ENCODE measurements around the gene PTBP1. TPM values are rescaled to one million over a fixed set of nuclear protein-coding genes. Genes with fewer than 3 reads are reported as not detected.

The PTBP1 gene
- total RNA-seq, 2 experiments from 2014 or later, result 246 to 252 TPM

- no peak for ATAC-seq (ENCODE audit: poor library complexity)
- DNase-seq, result no peak
- Mint-ChIP-seq H3K4me1 (ENCODE audit: low read depth) (peaks cover 4% of the 10 kb centered on the region), H3K4me3 (no peak overlapping the region), H3K36me3 (ENCODE audit: low read depth) (no peaks in the 10 kb centered on the region), H3K9me3 (no peaks in the 10 kb centered on the region), H3K27me3 (peaks cover 9% of the 10 kb centered on the region), H3K27ac (no peak overlapping the region)
- TF ChIP-seq CTCF (IDR thresholded peaks at IDR 0.05), result no peak
- no peaks in the 10 kb centered on the region for H3K4me1 ChIP-seq (ENCODE audit: insufficient read depth, low read length)
- no peaks in the 10 kb centered on the region for H3K9me3 ChIP-seq (ENCODE audit: control insufficient read depth in 1 of 2, insufficient read depth in 1 of 2, low read length in 2 of 2)
- peaks cover 0 to 3% of the 10 kb centered on the region in 2 experiments for H3K27me3 ChIP-seq (ENCODE audit: control insufficient read depth in 1 of 2, insufficient read depth in 2 of 2, low read length in 2 of 2)
- POLR2A ChIA-PET, result no interaction called here
- CTCF ChIA-PET, result no interaction called here
- intact Hi-C loops (cut with DNase I, micrococcal nuclease), result no loop called here
- no peak overlapping the region for H3K27ac ChIP-seq (ENCODE audit: low read depth in 1 of 2, low read length in 2 of 2)
- no peak overlapping the region for H3K4me3 ChIP-seq (ENCODE audit: low read length)
- H3K36me3 ChIP-seq (ENCODE audit: insufficient read depth, low read length), result no peaks in the 10 kb centered on the region
Measured at GRCh38 chr19:768424-768823, 28.8 kb upstream of the PTBP1 start.

- no peak for TF ChIP-seq CTCF (IDR thresholded peaks at IDR 0.05)
- ChIA-PET POLR2A (no interaction called here), CTCF (interaction anchor here (0.6 to 1.4 kb wide), 7 partner anchors 14 to 430 kb away, joined by 3 to 5 read pairs (median 3); no protein-coding TSS in a partner anchor)
- DNase-seq (peak in 1 of 14 experiments; percentile 27), ATAC-seq (ENCODE audit: poor library complexity) (no peak)
- no peaks in the 10 kb centered on the region for H3K9me3 ChIP-seq (ENCODE audit: control insufficient read depth in 1 of 2, insufficient read depth in 1 of 2, low read length in 2 of 2)
- H3K4me1 ChIP-seq (ENCODE audit: insufficient read depth, low read length), result no peaks in the 10 kb centered on the region
- no peak overlapping the region for H3K4me3 ChIP-seq (ENCODE audit: low read length)
- H3K27ac ChIP-seq (ENCODE audit: low read depth in 1 of 2, low read length in 2 of 2), result no peak overlapping the region
- no peaks in the 10 kb centered on the region for H3K27me3 ChIP-seq (ENCODE audit: control insufficient read depth in 1 of 2, insufficient read depth in 2 of 2, low read length in 2 of 2)
- H3K27ac Mint-ChIP-seq, result no peak overlapping the region
- no peaks in the 10 kb centered on the region for H3K36me3 Mint-ChIP-seq (ENCODE audit: low read depth)
- no peaks in the 10 kb centered on the region for H3K9me3 Mint-ChIP-seq
- H3K4me3 Mint-ChIP-seq, result no peak overlapping the region
- H3K4me1 Mint-ChIP-seq (ENCODE audit: low read depth), result peaks cover 4% of the 10 kb centered on the region
- peaks cover 9% of the 10 kb centered on the region for H3K27me3 Mint-ChIP-seq
- no peaks in the 10 kb centered on the region for H3K36me3 ChIP-seq (ENCODE audit: insufficient read depth, low read length)
- intact Hi-C loops (cut with DNase I, micrococcal nuclease), result loop anchor here (1.0 to 5.0 kb wide), 7 partner anchors 88 to 232 kb away; no protein-coding TSS in a partner anchor
Measured at GRCh38 chr19:769616-770015, 27.6 kb upstream of the PTBP1 start.

GRCh38 chr19:771332-771785, 25.9 kb upstream of the PTBP1 start:
- no peaks in the 10 kb centered on the region for H3K4me1 ChIP-seq (ENCODE audit: insufficient read depth, low read length)
- H3K4me3 Mint-ChIP-seq, result no peak overlapping the region
- DNase-seq (peak in 5 of 14 experiments; percentile 13 to 69 (median 31)), ATAC-seq (ENCODE audit: poor library complexity) (peak; percentile 56)
- ChIA-PET CTCF (no interaction called here), POLR2A (no interaction called here)
- no peak overlapping the region for H3K27ac Mint-ChIP-seq
- no peaks in the 10 kb centered on the region for H3K9me3 Mint-ChIP-seq
- H3K4me1 Mint-ChIP-seq (ENCODE audit: low read depth), result peaks cover 4% of the 10 kb centered on the region
- no peaks in the 10 kb centered on the region for H3K36me3 ChIP-seq (ENCODE audit: insufficient read depth, low read length)
- no peak overlapping the region for H3K4me3 ChIP-seq (ENCODE audit: low read length)
- H3K36me3 Mint-ChIP-seq (ENCODE audit: low read depth), result no peaks in the 10 kb centered on the region
- H3K27ac ChIP-seq (ENCODE audit: low read depth in 1 of 2, low read length in 2 of 2), result no peak overlapping the region
- H3K27me3 Mint-ChIP-seq, result peaks cover 9% of the 10 kb centered on the region
- H3K9me3 ChIP-seq (ENCODE audit: control insufficient read depth in 1 of 2, insufficient read depth in 1 of 2, low read length in 2 of 2), result no peaks in the 10 kb centered on the region
- no peaks in the 10 kb centered on the region for H3K27me3 ChIP-seq (ENCODE audit: control insufficient read depth in 1 of 2, insufficient read depth in 2 of 2, low read length in 2 of 2)
- intact Hi-C loops (cut with DNase I, micrococcal nuclease), result loop anchor here in 1 of 2 experiments (2.0 to 5.0 kb wide), 2 partner anchors 91 to 211 kb away; no protein-coding TSS in a partner anchor
- no peak for TF ChIP-seq CTCF (IDR thresholded peaks at IDR 0.05)

Measured in CD4-positive, alpha-beta T cell (primary cell).